ENCODE measurements around the gene GNPTAB.

The GNPTAB gene

DNA sequence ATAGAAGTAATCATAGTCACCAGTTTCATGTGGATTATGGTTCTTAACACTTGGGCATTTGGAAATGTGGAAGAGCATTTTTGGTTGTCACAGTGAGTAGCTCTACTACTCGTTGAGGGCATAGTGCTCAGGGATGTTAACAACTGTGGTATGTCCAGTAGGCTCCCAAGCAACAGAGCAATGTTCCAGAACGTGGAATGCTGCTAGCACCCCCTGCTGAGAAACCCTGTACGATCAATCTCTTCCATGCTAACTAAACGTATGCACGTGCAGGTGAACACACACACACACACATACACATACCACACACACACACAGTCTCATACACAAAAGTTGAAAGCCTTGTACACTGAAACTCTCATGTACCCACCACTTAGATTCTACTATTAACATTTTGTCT is 16.6 kb upstream of the GNPTAB start:
- Histone ChIP-seq H3K4me1 (ENCODE audit: control insufficient read depth in 1 of 2, insufficient read depth in 1 of 2, low read depth in 1 of 2, low read length in 1 of 2) (peaks cover 16 to 20% of the 10 kb centered on the region in 2 experiments), H3K27me3 (no peaks in the 10 kb centered on the region), H3K36me3 (no peaks in the 10 kb centered on the region), H3K9me3 (no peaks in the 10 kb centered on the region), H3K27ac (no peak overlapping the region), H3K4me3 (ENCODE audit: low read depth in 1 of 2, low read length in 1 of 2) (no peak overlapping the region)
- TF ChIP-seq, protein P1, sequence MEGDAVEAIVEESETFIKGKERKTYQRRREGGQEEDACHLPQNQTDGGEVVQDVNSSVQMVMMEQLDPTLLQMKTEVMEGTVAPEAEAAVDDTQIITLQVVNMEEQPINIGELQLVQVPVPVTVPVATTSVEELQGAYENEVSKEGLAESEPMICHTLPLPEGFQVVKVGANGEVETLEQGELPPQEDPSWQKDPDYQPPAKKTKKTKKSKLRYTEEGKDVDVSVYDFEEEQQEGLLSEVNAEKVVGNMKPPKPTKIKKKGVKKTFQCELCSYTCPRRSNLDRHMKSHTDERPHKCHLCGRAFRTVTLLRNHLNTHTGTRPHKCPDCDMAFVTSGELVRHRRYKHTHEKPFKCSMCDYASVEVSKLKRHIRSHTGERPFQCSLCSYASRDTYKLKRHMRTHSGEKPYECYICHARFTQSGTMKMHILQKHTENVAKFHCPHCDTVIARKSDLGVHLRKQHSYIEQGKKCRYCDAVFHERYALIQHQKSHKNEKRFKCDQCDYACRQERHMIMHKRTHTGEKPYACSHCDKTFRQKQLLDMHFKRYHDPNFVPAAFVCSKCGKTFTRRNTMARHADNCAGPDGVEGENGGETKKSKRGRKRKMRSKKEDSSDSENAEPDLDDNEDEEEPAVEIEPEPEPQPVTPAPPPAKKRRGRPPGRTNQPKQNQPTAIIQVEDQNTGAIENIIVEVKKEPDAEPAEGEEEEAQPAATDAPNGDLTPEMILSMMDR (IDR thresholded peaks at IDR 0.05), result no peak

DNA sequence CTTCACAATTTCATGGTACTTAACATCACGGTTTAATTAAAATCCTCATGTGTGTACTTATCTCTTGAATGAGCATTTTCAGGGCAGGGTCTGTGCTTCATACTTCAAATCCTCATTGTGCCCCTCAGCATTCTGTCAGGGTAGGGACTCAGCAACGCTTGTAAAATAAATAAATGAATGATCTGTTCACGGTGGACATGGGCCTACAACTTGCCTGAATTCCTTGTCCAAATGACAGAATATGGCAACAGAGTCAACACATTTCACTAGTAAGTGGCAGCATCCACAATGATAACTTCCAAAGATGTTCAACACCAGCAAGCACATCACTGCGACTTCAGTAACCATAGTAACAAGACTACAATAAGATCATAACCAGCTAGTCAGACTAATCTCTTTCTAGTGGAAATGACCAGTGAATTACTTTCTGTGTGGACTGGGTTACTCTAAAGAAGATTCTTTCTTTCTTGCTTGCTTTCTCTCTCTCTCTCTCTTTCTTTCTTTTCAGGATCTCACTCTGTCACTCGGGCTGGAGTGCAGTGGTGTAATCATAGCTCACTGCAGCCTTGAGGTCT is 14.5 kb upstream of the GNPTAB start:
- Histone ChIP-seq H3K27me3 (no peaks in the 10 kb centered on the region), H3K4me3 (ENCODE audit: low read depth in 1 of 2, low read length in 1 of 2) (no peak overlapping the region)

DNA sequence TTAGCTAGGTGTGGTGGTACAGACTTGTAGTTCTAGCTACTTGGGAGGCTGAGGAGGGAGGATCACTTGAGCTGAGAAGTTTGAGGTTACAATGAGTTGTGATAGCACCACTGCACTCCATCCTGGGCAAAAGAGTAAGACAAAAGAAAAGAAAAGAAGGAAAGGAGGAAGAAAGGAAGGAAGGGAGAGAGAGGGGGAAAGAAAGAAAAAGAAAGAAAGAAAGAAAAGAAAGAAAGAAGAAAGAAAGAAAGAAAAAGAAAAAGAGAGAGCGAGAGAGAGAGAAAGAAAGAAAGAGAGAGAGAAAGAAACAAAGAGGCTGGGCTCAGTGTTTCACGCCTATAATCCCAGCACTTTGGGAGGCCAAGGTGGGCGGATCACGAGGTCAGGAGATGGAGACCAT is 10.3 kb upstream of the GNPTAB start:
- Histone ChIP-seq H3K4me3 (ENCODE audit: low read depth in 1 of 2, low read length in 1 of 2) (no peak overlapping the region), H3K27me3 (no peaks in the 10 kb centered on the region), H3K36me3 (no peaks in the 10 kb centered on the region), H3K27ac (no peak overlapping the region), H3K4me1 (ENCODE audit: control insufficient read depth in 1 of 2, insufficient read depth in 1 of 2, low read depth in 1 of 2, low read length in 1 of 2) (peaks cover 0 to 5% of the 10 kb centered on the region in 2 experiments), H3K9me3 (no peaks in the 10 kb centered on the region)
- TF ChIP-seq, protein P1 (IDR thresholded peaks at IDR 0.05), result no peak

More for the DNA sequence above, 14.5 kb upstream of the GNPTAB start:
- Histone ChIP-seq H3K36me3 (no peaks in the 10 kb centered on the region), H3K4me1 (ENCODE audit: control insufficient read depth in 1 of 2, insufficient read depth in 1 of 2, low read depth in 1 of 2, low read length in 1 of 2) (peaks cover 8 to 9% of the 10 kb centered on the region in 2 experiments), H3K9me3 (no peaks in the 10 kb centered on the region), H3K27ac (no peak overlapping the region)
- TF ChIP-seq, protein P1 (IDR thresholded peaks at IDR 0.05), result no peak

DNA sequence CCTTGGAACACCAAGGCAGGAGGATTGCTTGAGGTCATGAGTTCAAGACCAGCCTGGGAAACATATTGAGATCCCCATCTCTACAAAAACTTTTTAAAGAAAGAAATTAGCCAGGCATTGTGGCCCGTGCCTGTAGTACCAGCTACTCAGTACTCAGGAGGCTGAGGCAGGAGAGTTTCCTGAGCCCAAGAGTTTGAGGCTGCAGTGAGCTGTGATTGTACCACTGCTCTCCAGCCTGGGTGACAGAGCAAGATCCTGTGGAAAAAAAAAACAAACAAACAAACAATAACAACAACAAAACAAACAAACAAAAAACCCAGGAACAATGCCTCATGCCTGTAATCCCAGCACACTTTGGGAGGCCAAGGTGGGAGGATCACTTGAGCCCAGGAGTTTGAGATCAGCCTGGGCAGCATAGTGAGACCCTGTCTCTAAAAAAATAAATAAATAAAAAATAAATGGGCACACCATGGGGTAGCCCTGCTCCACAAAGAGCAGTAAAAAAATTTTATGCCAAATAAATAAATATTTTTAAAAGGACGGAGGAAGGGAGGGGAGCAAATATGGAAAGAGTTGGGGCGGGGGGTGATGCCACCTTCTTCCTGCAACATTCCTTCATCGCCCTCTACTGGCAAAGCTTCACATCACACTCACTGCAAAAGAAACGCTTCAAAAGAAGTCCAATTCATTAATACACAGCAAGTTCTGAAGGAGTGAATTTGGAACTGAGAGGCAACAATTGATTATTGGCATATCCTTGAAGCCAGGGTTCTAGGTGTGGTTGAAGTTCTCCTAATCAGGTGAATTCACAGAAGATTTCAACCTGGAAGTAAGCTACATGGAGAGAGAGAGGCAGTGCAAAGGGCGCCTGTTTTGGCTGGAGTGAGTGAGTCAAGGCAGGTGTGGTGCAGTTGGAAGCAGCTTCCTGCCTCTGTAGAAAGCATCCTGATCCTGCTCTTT is 8.8 kb upstream of the GNPTAB start:
- Histone ChIP-seq H3K4me1 (ENCODE audit: control insufficient read depth in 1 of 2, insufficient read depth in 1 of 2, low read depth in 1 of 2, low read length in 1 of 2) (peaks cover 0 to 5% of the 10 kb centered on the region in 2 experiments), H3K36me3 (no peaks in the 10 kb centered on the region), H3K4me3 (ENCODE audit: low read depth in 1 of 2, low read length in 1 of 2) (no peak overlapping the region), H3K27ac (no peak overlapping the region), H3K9me3 (no peaks in the 10 kb centered on the region), H3K27me3 (no peaks in the 10 kb centered on the region)
- TF ChIP-seq, protein P1 (IDR thresholded peaks at IDR 0.05), result peak; percentile 89

DNA sequence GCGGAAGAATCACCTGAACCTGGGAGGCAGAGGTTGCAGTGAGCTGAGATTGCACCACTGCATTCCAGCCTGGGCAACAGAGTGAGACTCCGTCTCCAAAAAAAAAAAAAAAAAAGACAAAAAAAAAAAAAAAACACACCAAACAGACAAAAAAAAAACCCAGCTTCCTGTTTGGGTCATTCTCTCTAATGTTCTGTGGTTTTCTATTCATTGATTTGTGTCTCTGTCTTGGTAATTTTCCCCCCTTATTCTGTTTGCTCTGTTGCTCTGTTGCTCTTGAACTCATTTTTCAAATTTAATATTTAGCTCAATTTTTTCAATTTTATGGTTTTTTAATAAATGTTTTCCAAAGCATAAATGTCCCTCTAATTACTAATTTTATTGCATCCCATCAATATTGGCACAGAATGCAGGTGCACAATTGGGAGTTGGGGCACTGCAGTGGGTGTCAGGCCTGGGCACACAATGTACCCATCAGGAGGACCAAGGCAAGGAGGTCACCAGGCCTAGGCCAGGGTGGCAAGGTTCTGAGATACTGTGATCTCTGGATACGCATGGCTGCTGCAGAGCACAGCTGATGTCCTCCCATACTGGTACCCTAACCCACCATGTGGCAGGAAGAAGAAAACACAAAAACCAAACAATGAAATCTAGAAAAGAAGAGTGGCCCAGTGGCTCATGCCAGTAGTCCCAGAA is 8.0 kb upstream of the GNPTAB start:
- TF ChIP-seq, protein P1 (IDR thresholded peaks at IDR 0.05), result no peak
- Histone ChIP-seq H3K27me3 (no peaks in the 10 kb centered on the region), H3K4me1 (ENCODE audit: control insufficient read depth in 1 of 2, insufficient read depth in 1 of 2, low read depth in 1 of 2, low read length in 1 of 2) (peaks cover 0 to 5% of the 10 kb centered on the region in 2 experiments), H3K9me3 (no peaks in the 10 kb centered on the region), H3K27ac (no peak overlapping the region), H3K36me3 (no peaks in the 10 kb centered on the region), H3K4me3 (ENCODE audit: low read depth in 1 of 2, low read length in 1 of 2) (no peak overlapping the region)

All from neutrophil (primary cell).